HG03045 (cell line): ENCODE results near the gene BRPF3.

Experiments
- ATAC-seq: cut with Tn5 transposase; IDR thresholded peaks from one replicate; pipeline ENCODE4 v1.9.1; 2021; ENCODE audit warnings: mild to moderate bottlenecking, moderate library complexity; ENCODE audit not compliant: unreplicated experiment

Gene BRPF3

DNA sequence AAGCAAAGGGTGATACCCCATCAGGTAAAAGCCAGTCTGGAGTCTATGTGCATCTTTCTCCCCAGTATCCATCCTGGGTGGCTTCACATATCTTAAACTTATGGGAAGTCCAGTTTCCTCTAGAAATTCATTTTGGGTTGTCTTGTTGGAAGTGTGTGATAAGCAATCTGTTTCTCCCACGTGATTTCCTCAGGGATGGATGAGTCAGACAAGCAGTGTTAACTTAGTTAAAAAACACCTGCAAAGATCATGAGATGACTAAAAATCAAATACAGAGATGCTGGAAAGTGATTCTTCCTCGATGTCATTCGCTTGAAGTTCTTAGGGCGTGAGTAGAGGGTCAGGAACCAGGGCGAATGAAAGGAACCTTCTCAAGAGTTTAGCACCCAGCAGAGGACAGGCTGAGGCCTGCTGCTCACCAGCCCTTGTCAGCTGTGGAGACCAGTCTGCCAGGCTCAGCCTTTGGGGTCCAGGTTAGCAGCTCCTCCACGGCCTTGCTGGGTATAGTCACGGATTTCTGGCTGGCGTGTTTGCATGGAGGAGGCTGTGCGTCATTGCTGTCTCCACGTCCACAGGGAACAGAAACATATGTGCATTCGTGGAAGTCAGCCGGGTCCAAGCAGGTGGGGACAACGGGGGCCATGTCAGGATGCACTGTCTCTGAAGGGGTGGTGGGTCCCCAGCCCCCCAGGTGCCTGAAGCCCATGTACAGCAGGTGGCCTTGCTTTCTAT, 70.5 kb downstream of the BRPF3 start:
- ATAC-seq, result no peak

DNA sequence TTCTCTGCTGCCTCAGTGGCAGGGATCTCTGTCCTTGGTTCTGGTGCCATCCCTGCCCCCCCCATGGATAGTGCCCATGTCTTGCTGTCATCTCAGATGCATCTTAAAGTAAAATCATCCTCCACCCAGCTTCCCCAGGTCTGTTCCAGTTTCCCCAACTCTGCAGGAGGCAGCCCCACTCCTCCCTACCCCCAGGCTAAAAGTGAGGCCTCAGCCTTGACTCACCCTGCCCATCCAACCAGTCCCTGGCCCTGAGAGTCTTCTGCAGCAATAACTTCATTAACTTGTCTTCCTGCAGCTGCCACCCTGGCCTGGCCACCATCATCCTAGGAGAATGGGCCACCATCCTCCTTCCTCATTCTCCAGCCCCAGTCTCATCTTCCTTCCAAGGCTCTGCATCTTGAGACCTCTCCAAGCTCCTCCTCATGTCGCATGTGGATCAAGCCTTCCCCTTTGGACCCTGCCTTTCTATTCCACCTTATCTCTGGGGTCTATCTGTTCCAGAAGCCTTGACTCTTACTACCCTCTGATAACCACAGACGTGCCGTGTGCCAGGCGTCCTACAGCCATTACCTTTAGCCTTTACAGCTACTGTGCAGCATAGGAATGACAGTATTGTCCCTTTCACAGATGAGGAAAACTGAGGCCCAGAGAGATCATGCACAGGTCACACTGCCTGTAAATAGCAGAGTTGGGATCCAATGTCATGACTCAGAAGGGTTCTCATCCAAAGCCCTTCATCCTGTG, 71.4 kb downstream of the BRPF3 start:
- no peak for ATAC-seq

DNA sequence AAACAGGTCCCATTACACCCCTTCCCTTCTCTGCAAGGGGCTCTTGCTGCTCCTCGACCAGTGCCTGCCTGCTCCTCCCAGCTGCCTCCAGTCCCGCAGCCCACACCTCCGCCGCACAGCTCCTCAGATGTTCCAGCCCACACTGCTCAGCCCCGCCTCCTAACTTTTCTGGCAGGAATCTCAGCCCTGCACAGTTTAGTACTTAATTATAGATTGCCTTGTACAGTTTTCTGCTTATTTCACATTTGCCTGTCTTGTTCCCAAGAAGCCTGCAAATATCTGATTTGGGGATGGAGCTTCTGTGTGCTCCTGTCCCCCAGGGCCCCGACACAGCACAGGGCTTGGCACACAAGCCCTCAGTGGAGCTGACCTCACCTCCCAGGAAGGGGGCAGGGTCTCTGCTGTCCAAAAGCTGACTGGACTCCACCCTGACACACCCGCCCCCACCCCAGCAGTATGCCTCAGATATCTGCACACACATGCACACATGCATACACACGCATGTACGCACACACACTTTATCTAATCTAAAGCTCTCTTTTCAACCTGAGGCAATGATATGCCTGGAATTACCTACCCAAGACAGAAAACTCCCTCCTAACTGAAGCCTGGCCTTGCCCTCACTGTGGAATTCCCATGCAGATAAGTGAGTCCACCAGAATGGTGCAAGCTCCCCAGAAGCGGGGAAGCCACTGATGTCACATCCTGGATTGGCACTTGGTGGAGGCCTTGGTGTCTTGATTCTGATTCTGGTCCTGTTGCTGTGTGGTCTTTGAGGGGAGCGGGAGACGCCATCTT, 72.1 kb downstream of the BRPF3 start:
- no peak for ATAC-seq

DNA sequence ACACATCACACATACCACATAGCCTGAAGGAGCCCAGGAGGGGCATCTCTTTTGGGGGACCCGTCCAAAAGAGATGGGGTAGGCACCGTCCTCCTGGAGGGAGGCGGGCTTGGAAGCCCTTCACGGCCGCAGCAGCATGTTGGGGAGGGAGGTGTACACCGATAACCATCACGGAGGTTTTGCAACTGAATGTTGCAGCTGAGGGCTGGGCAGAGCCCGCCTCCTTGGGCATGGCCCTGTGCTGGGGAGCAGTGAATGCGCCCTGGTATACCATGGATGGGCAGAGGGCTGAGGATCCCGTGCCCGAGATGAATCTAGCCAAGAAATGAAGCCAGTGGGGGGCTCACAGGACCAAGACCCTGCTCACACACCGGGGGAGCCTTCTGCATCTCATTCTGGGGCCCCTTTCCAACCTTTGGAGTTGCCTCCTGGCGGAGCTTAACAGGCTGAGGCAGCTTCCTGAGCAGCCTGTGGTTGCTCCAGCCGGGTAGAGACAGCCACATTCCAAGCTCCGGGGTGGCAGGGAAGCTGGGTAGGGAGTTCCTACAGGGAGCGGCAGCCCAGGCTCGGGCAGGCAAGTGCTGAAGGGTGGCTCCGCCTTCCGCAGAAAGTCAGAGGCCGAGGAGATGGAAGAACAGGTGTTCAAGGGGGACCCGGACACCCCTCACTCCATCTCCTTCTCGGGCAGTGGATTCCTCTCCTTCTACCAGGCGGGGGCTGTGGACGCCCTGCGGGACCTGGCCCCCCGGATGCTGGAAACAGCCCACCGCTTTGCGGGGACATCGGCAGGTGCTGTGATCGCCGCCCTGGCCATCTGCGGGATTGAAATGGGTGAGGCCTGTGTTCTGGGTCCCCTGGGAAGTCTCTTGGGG, 73.5 kb downstream of the BRPF3 start, which contains the start of gene PNPLA1:
PNPLA1 (plus strand) TSS at position 227 of the 872 bp plus-strand sequence; CDS start at position 627, 400 bp downstream.
- ATAC-seq, result no peak

DNA sequence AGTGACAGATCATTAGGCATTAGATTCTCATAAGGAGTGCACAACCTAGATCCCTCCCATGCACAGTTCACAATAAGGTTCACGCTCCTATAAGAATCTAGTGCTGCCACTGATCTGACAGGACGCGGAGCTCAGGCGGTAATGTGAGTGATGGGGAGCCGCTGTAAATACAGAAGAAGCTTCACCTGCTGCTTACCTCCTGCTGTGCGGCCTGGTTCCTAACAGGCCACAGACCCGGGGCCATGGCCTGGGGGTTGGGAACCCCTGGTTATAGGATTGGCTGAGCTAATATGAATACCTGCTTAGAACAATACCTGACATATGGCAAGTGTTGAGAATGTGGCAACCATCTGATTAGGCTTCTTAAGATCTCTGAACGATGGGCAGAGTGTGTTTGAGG, 75.7 kb downstream of the BRPF3 start:
- ATAC-seq, result no peak

DNA sequence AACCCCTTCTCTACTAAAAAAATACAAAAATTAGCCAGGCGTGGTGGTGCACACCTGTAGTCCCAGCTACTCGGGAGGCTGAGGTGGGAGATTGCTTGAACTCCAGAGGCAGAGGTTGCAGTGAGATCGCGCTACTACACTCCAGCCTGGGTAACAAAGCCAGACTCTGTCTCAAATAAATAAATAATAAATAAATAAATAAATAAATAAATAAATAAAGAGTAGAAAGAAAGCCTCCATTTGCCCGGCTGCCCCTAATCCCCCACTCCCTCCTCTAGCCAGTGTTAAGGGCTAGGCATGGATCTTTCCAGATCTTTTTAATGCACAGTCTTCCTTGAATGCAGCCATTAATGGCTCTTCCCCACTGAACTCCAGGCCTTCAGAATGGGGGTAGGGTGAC, 76.5 kb downstream of the BRPF3 start:
- no peak for ATAC-seq

DNA sequence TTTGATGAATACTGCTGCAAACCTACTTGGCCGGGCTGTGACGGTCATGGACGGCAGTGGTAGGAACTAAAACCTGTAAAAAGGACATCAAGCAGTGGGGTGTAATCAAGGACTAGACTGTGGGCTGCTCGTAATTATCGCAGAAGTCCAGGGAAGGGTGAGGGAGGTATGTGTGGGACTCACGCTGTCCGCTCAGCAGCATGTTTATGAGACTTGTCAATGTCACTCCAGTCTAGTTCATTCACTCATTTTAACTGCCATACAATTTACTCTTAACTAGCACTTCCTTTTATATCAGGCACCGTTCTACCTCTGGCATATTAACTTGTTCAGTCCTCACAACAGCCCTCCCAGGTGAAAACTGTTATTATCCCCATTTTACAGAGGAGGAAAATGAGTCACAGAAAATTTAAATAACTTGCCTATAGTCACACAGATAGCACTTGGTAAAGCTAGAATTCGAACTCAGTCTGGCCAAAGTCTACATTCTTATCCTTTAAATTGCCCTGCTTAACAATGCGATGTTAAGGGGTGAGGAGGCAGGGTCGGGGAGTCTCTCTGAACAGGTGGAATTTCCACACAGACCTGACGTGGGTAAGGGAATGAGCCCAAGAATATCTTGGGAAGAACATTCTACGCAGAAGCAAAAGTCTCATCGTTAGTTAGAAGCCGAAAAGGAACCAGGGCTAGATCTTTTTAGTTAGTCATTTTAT, 77.4 kb downstream of the BRPF3 start:
- no peak for ATAC-seq

DNA sequence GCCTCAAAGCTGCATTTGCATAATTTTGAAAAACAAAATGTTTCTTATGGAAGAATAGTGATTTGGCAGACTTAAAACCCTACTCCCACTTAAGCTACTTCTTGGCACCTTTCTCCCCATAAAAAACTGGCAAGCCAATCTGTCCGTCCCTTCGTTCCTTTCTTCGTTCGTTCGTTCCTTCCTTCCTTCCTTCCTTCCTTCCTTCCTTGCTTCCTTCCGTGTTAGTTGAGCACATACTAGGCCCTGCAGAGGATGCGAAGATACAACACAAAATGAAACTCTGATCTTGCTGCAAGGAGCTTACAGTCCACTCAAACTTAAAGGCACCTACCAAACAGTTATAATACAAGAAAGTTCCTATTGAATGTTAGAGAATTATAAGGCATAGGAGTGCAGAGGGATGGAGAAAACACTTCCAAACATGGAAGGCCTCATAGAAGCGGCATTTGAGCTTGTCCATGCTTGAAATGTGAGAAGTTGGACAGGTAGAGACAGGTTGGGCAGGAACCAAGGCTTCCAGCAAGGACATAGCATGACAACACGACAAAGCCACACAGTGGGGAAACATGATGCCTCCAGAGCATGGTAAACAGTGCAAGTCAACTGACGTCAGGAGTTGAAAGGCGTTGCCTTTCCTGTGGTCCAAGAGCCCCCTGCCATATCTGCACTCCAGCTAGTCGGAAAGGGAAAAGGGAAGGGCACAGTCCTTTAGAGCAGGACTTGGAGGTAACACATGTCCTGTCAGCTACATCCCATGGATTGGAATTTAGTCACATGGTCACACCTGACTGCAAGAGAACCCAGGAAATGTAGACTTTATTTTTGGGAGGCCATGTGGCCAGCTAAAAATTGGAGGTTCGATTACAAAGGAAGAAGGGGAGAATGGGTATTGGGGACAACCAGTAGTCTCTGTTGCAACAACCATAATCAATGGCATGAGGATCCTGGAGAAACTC, 80.3 kb downstream of the BRPF3 start:
- no peak for ATAC-seq

DNA sequence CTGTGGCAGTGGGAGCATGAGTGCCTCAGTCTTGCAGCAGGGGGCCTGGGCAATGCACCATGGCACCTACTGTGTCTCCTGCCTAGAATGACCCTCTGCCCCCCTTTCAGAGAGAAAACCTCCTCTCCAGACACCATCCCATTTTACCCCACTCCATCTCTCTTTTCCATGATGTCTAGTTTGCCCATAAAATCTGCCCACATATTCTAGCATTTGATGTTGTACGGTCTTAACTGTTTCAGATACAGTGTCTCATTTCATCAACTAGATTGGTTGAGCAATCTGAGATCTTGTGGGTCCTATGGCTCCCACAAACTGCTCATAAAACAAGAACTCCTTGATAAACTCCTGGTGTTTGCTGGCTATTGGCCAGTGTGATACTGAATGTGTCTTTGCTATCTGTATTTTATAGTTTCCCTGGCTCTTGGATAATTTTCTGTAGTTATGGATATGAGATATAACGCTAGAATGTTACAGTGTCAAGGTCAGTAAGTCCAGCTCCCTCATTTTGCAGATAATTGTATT, 81.5 kb downstream of the BRPF3 start:
- ATAC-seq, result no peak

DNA sequence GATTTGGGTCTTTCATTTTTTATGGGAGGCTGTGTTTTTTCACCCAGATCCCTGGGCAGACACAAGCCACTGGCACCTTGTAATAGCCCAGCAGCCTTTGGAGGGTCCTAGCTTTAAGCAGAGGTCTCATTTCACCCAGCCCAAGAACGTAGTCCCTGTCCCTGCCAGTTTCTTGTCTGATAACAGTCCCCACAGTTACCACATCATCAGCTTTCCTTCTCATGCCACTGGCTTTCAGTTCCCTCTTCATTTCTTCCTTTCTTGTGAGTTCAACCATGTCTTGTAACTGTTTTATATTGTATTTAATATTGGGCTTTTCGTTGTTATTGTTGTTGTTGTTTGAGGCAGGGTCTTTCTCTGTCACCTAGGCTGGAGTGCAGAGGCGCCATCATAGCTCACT, 83.9 kb downstream of the BRPF3 start:
- ATAC-seq, result no peak

DNA sequence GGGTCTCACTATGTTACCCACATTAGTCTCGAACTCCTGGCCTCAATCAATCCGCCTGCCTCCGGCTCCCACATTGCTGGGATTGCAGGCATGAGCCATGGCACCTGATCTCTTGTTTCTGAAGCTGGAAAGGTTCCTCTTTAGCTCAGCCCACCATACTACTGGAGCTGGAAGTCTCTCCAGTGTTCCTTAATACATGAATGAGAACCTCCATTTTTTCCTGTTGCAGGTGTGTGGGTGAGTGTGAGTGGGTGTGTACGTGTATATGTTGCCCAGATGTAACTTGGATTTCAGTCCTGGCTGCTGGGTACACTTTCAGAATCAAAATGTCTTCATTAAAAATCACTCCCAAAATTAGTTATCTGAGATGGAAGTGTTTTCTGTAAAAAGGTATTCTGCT, 84.4 kb downstream of the BRPF3 start:
- no peak for ATAC-seq
